ENCODE data around the gene RAVER2. TPM values are rescaled to one million over a fixed set of nuclear protein-coding genes. Genes with fewer than 3 reads are reported as not detected.

RAVER2 gene
- total and polyA plus RNA-seq, 3 donors from 2014 or later: 3.6 to 7.1 (median 6.7) TPM

GRCh38 chr1:64867266-64867665 lies 122.4 kb downstream of the RAVER2 start:
- no peak for TF ChIP-seq POLR2A (IDR thresholded peaks at IDR 0.05)
- TF ChIP-seq, protein P1, sequence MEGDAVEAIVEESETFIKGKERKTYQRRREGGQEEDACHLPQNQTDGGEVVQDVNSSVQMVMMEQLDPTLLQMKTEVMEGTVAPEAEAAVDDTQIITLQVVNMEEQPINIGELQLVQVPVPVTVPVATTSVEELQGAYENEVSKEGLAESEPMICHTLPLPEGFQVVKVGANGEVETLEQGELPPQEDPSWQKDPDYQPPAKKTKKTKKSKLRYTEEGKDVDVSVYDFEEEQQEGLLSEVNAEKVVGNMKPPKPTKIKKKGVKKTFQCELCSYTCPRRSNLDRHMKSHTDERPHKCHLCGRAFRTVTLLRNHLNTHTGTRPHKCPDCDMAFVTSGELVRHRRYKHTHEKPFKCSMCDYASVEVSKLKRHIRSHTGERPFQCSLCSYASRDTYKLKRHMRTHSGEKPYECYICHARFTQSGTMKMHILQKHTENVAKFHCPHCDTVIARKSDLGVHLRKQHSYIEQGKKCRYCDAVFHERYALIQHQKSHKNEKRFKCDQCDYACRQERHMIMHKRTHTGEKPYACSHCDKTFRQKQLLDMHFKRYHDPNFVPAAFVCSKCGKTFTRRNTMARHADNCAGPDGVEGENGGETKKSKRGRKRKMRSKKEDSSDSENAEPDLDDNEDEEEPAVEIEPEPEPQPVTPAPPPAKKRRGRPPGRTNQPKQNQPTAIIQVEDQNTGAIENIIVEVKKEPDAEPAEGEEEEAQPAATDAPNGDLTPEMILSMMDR (IDR thresholded peaks at IDR 0.05): no peak
- no peaks in the 10 kb centered on the region for H3K4me1 ChIP-seq
- DNase-seq: no peak
- H3K9me3 ChIP-seq: no peaks in the 10 kb centered on the region
- no peaks in the 10 kb centered on the region for H3K27me3 ChIP-seq
- no peak overlapping the region for H3K4me3 ChIP-seq
- intact Hi-C loops (cut with DNase I; ENCODE audit: low total_unique reads): no loop called here
- 92 to 96% methylated on average over 1 of the region's 1 CpG for WGBS, 2 donors
- no peaks in the 10 kb centered on the region for H3K36me3 ChIP-seq (ENCODE audit: low read depth, missing control alignments)
- H3K27ac ChIP-seq: no peak overlapping the region

DNA sequence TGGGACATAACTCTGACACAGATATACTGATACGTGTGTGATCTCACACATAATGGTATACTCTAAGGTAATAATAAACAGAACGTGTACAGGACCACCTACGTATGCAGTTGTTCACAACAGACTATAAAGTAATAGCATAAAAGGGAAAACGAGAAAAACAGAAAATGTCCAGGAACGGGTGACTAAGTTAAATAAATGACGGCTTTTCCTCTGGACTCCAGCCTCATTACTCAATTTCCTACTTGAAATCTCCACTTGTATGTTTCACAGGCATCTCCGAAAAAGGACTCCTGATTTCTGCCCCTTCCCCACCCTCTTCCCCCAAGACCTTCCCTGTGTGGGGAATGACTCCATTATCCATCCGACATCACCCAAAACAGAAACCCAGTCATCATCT lies 126.4 kb downstream of the RAVER2 start:
- Histone ChIP-seq H3K9me3 (no peaks in the 10 kb centered on the region), H3K4me1 (no peaks in the 10 kb centered on the region), H3K4me3 (no peak overlapping the region), H3K27ac (no peak overlapping the region), H3K27me3 (no peaks in the 10 kb centered on the region), H3K36me3 (ENCODE audit: low read depth, missing control alignments) (no peaks in the 10 kb centered on the region)
- no peak for DNase-seq
- WGBS, 2 donors: 94 to 96% methylated on average over 8 of the region's 8 CpGs
- intact Hi-C loops (cut with DNase I; ENCODE audit: low total_unique reads): no loop called here
- TF ChIP-seq, protein P1 (IDR thresholded peaks at IDR 0.05): no peak
- no peak for TF ChIP-seq POLR2A (IDR thresholded peaks at IDR 0.05)

GRCh38 chr1:64872067-64872466 lies 127.2 kb downstream of the RAVER2 start:
- H3K9me3 ChIP-seq: no peaks in the 10 kb centered on the region

GRCh38 chr1:64873576-64873975 lies 128.7 kb downstream of the RAVER2 start:
- no peaks in the 10 kb centered on the region for H3K4me1 ChIP-seq
- no peak for DNase-seq
- H3K27me3 ChIP-seq: no peaks in the 10 kb centered on the region
- H3K27ac ChIP-seq: no peak overlapping the region
- intact Hi-C loops (cut with DNase I; ENCODE audit: low total_unique reads): no loop called here
- TF ChIP-seq, protein P1 (IDR thresholded peaks at IDR 0.05): no peak
- TF ChIP-seq POLR2A (IDR thresholded peaks at IDR 0.05): no peak
- H3K36me3 ChIP-seq (ENCODE audit: low read depth, missing control alignments): no peaks in the 10 kb centered on the region
- no peak overlapping the region for H3K4me3 ChIP-seq
- WGBS, 2 donors: 90 to 95% methylated on average over 9 of the region's 9 CpGs
- no peaks in the 10 kb centered on the region for H3K9me3 ChIP-seq

More at GRCh38 chr1:64872067-64872466, 127.2 kb downstream of the RAVER2 start:
- Histone ChIP-seq H3K4me3 (no peak overlapping the region), H3K4me1 (no peaks in the 10 kb centered on the region), H3K27me3 (no peaks in the 10 kb centered on the region), H3K27ac (no peak overlapping the region), H3K36me3 (ENCODE audit: low read depth, missing control alignments) (no peaks in the 10 kb centered on the region)
- TF ChIP-seq, protein P1 (IDR thresholded peaks at IDR 0.05): no peak
- no peak for TF ChIP-seq POLR2A (IDR thresholded peaks at IDR 0.05)
- WGBS, 2 donors: 91 to 100% methylated on average over 1 of the region's 1 CpG
- DNase-seq: no peak
- intact Hi-C loops (cut with DNase I; ENCODE audit: low total_unique reads): no loop called here

DNA sequence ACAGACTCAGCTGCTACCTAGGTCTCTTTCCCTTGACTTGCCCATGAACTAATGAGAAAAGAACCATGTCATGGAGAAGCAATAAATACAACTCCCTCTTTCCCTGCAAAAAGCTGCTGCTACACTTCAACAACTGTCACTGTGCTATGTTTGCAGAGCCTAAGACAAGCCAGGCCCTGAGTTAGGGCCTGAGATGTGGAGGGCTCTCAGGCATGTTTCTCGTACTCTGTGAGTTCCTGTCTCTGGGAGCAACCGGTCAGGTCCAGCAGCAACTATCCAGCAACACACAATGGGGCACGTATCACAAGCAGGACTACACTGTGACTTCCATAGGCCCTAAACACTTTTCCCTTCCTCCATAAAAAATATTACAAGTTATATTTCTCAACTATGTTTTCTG lies 129.8 kb downstream of the RAVER2 start:
- WGBS, 2 donors: 93 to 95% methylated on average over 3 of the region's 3 CpGs
- TF ChIP-seq, protein P1 (IDR thresholded peaks at IDR 0.05): no peak
- TF ChIP-seq POLR2A (IDR thresholded peaks at IDR 0.05): no peak
- no peak overlapping the region for H3K4me3 ChIP-seq
- no peak overlapping the region for H3K27ac ChIP-seq
- H3K4me1 ChIP-seq: no peaks in the 10 kb centered on the region
- DNase-seq: no peak
- no peaks in the 10 kb centered on the region for H3K36me3 ChIP-seq (ENCODE audit: low read depth, missing control alignments)
- H3K27me3 ChIP-seq: no peaks in the 10 kb centered on the region
- intact Hi-C loops (cut with DNase I; ENCODE audit: low total_unique reads): no loop called here
- H3K9me3 ChIP-seq: no peaks in the 10 kb centered on the region

All from testis (tissue), 3 donors.